ENCODE results near the gene RGS5. TPM values are rescaled to one million over a fixed set of nuclear protein-coding genes. Genes with fewer than 3 reads are reported as not detected.

RGS5 gene
- polyA plus RNA-seq, 1 experiment, result 13.8 TPM

- Histone ChIP-seq H3K27me3 (ENCODE audit: control insufficient read depth, insufficient read depth, low read length) (no peaks in the 10 kb centered on the region), H3K4me3 (ENCODE audit: low read depth, low read length) (no peak overlapping the region), H3K27ac (ENCODE audit: low read depth, low read length) (no peak overlapping the region), H3K9me3 (ENCODE audit: control insufficient read depth, insufficient read depth, low read length) (no peaks in the 10 kb centered on the region)
- CTCF ChIA-PET, result interaction anchor here (1.2 to 3.0 kb wide), 2 partner anchors 21 to 22 kb away, joined by 3 to 16 read pairs; no protein-coding TSS in a partner anchor
- no peak for TF ChIP-seq CTCF (IDR thresholded peaks at IDR 0.05; ENCODE audit: low read depth, low read length)
- DNase-seq (ENCODE audit: low read depth, low spot score), result no peak
- POLR2A ChIA-PET, result no interaction called here
Measured at GRCh38 chr1:163197022-163197421, 5.7 kb downstream of the RGS5 start.

- Histone ChIP-seq H3K4me3 (ENCODE audit: low read depth, low read length) (no peak overlapping the region), H3K27me3 (ENCODE audit: control insufficient read depth, insufficient read depth, low read length) (no peaks in the 10 kb centered on the region), H3K9me3 (ENCODE audit: control insufficient read depth, insufficient read depth, low read length) (no peaks in the 10 kb centered on the region), H3K27ac (ENCODE audit: low read depth, low read length) (no peak overlapping the region)
- no peak for TF ChIP-seq CTCF (IDR thresholded peaks at IDR 0.05; ENCODE audit: low read depth, low read length)
- ChIA-PET POLR2A (no interaction called here), CTCF (interaction anchor here (3.0 kb wide), 1 partner anchor 22 kb away, joined by 16 read pairs; no protein-coding TSS in a partner anchor)
- no peak for DNase-seq (ENCODE audit: low read depth, low spot score)
Measured at GRCh38 chr1:163196449-163196787, 6.3 kb downstream of the RGS5 start.

GRCh38 chr1:163195728-163196448 lies 6.8 kb downstream of the RGS5 start:
- ChIA-PET CTCF (interaction anchor here (0.6 to 3.0 kb wide), 3 partner anchors 20 to 24 kb away, joined by 3 to 16 read pairs (median 10); no protein-coding TSS in a partner anchor), POLR2A (no interaction called here)
- Histone ChIP-seq H3K27ac (ENCODE audit: low read depth, low read length) (no peak overlapping the region), H3K9me3 (ENCODE audit: control insufficient read depth, insufficient read depth, low read length) (no peaks in the 10 kb centered on the region), H3K4me3 (ENCODE audit: low read depth, low read length) (no peak overlapping the region), H3K27me3 (ENCODE audit: control insufficient read depth, insufficient read depth, low read length) (no peaks in the 10 kb centered on the region)
- no peak for TF ChIP-seq CTCF (IDR thresholded peaks at IDR 0.05; ENCODE audit: low read depth, low read length)
- DNase-seq (ENCODE audit: low read depth, low spot score), result no peak

GRCh38 chr1:163191301-163191700 lies 11.4 kb downstream of the RGS5 start:
- no peak overlapping the region for H3K27ac ChIP-seq (ENCODE audit: low read depth, low read length)
- H3K4me3 ChIP-seq (ENCODE audit: low read depth, low read length), result no peak overlapping the region
- no peak for TF ChIP-seq CTCF (IDR thresholded peaks at IDR 0.05; ENCODE audit: low read depth, low read length)
- CTCF ChIA-PET, result interaction anchor here (1.3 kb wide), 1 partner anchor 338 kb away, joined by 3 read pairs; no protein-coding TSS in a partner anchor
- H3K27me3 ChIP-seq (ENCODE audit: control insufficient read depth, insufficient read depth, low read length), result no peaks in the 10 kb centered on the region
- H3K9me3 ChIP-seq (ENCODE audit: control insufficient read depth, insufficient read depth, low read length), result no peaks in the 10 kb centered on the region
- POLR2A ChIA-PET, result no interaction called here
- no peak for DNase-seq (ENCODE audit: low read depth, low spot score)

- Histone ChIP-seq H3K4me3 (ENCODE audit: low read depth, low read length) (no peak overlapping the region), H3K9me3 (ENCODE audit: control insufficient read depth, insufficient read depth, low read length) (no peaks in the 10 kb centered on the region), H3K27me3 (ENCODE audit: control insufficient read depth, insufficient read depth, low read length) (no peaks in the 10 kb centered on the region), H3K27ac (ENCODE audit: low read depth, low read length) (no peak overlapping the region)
- TF ChIP-seq CTCF (IDR thresholded peaks at IDR 0.05; ENCODE audit: low read depth, low read length), result no peak
- ChIA-PET CTCF (interaction anchor here (0.6 kb wide), 1 partner anchor 57 kb away, joined by 4 read pairs; no protein-coding TSS in a partner anchor), POLR2A (interaction anchor here (0.5 kb wide), 1 partner anchor 252 kb away, joined by 5 read pairs; no protein-coding TSS in a partner anchor)
- DNase-seq (ENCODE audit: low read depth, low spot score), result no peak
Measured at GRCh38 chr1:163188947-163189346, 13.8 kb downstream of the RGS5 start.
